Choroid plexus epithelial cell (primary cell): ENCODE data around the gene RAB23.

Source experiments
- DNase-seq: peaks from one replicate; pipeline ENCODE4 v3.0.0-alpha.2; 2010; ENCODE audit warnings: low read depth
- H3K4me3 ChIP-seq: 2 replicates; pipeline ENCODE4 v1.5.1; 2011; ENCODE audit warnings: low read depth, mild to moderate bottlenecking, control low read depth, low read length, moderate library complexity
- CTCF ChIP-seq: conservative IDR thresholded peaks from 2 replicates; pipeline ENCODE4 v1.5.1; 2011; ENCODE audit warnings: low read depth, mild to moderate bottlenecking, control low read depth, inconsistent platforms, low read length, moderate library complexity

Gene RAB23

GRCh38 chr6:57193177-57193576 lies 28.9 kb downstream of the RAB23 start:
- no peak for TF ChIP-seq CTCF
- peak; percentile 52 for DNase-seq
- no peak overlapping the region for H3K4me3 ChIP-seq

- peak; percentile 59 for TF ChIP-seq CTCF
- H3K4me3 ChIP-seq: no peak overlapping the region
- DNase-seq: peak; percentile 75
These were observed 32.0 kb downstream of the RAB23 start for GRCh38 chr6:57190140-57190539.

GRCh38 chr6:57183336-57183735 lies 38.8 kb downstream of the RAB23 start:
- H3K4me3 ChIP-seq: no peak overlapping the region
- DNase-seq: no peak
- TF ChIP-seq CTCF: no peak

GRCh38 chr6:57182017-57182432 lies 40.1 kb downstream of the RAB23 start:
- H3K4me3 ChIP-seq: no peak overlapping the region
- no peak for TF ChIP-seq CTCF
- DNase-seq: no peak

- no peak overlapping the region for H3K4me3 ChIP-seq
- no peak for DNase-seq
- no peak for TF ChIP-seq CTCF
These were observed 41.5 kb downstream of the RAB23 start for GRCh38 chr6:57180596-57180995.

GRCh38 chr6:57177545-57178265 lies 44.4 kb downstream of the RAB23 start:
- no peak overlapping the region for H3K4me3 ChIP-seq
- no peak for DNase-seq

More at GRCh38 chr6:57177545-57178265, 44.4 kb downstream of the RAB23 start:
- TF ChIP-seq CTCF: no peak
